Stimulated activated CD4-positive, alpha-beta T cell treated with anti-CD3 and anti-CD28 coated beads, Interleukin-15, amount 100 ng/mL, for 24 hours (primary cell): Measurements from ENCODE around the gene TNP1.

Source experiments
- DNase-seq: peaks from one replicate; pipeline ENCODE4 v3.0.0-alpha.2; 2020

Gene TNP1, protein sequence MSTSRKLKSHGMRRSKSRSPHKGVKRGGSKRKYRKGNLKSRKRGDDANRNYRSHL

DNA sequence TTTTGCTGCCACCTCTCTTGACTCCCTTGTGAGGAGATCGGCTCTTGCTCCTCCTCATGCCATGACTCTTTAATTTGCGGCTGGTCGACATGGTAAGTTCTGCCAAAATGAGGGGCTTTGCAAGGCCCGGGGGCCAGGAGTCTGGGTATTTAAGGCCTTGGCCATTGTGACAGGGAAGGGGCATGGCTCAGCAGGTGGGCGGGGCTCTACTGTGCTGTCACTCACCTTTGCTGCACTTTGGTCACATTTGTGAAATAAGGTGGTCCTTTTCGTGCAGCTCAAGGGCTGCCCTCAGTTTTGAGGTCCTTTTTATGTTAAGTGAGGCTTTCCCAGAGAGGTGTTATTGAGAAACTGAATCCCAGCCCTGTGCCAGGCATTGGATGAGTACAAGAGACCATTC lies at the start of gene TNP1:
Gene TNP1, minus strand, starts transcription at position 121 of the 400 bp plus-strand sequence. Its CDS starts 30 bp downstream, at position 91.
- no peak for DNase-seq

DNA sequence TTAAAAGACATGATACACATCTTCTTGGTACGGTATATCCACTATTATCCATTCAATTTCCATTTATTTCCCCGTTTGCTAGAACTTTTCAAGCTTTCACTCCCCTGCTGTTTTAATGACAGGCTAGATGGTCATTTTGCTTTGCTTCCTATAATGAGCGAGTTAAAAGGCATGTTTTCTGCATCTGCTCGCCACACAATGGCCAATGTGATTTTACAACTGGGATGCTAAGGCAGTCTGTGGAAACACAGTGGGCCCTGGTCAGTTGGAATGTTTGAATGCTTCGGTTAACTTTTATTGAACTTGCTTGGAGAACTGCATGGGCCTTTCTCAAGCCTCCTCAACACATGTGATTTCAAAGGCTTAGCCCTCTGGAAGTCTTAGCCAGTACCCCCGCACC lies 48.4 kb upstream of the TNP1 start:
- no peak for DNase-seq

DNA sequence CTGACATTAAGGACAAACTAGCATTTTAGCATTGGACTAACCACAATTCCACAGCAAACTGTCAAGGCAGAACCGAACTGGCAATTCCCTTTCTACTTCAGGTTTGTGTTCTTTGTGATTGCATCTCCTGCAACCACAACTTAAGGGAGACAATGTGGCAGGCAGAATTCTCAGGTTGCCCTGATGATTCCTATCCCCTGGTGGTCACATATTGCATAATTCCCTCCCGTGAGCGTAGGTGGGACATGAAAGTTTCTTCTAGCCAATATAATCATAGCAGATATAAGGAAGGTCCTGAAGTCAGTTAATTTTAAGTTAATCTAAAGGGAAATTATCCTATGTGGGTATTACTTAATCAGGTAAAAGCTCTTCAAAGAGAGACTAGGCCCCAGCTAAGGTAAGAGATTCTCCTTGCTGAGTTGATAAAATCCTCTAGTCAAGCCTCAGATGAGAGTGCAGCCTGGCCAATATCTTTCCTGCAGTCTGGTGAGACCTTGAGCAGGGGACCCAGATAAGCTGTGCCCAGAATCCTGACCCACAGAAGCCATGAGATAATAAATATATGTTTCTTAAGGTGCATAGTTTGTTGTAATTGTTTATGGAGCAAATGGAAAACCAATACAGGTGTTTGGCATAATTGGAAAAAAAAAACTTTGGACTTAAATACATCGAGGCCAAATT lies 45.9 kb upstream of the TNP1 start:
- DNase-seq: no peak

DNA sequence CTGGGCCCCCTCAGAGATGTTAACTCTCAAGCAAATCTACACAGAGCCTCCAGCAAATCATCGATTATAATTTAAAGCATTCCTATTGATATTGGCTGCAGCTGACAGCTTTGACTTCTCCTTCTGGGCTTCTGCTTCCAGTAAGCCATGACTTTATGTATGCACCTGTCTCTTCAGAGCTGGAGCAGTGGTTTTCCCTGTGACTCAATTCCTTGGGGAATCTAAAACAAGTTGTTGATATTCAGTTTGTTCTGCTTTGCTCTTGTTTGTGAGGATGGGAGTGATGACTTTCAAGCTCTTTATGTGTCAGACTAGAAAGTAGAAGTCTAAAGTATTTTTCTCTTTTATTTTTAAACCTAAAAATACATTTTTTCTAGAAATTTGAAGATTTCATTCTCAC lies 45.1 kb upstream of the TNP1 start:
- DNase-seq: no peak

DNA sequence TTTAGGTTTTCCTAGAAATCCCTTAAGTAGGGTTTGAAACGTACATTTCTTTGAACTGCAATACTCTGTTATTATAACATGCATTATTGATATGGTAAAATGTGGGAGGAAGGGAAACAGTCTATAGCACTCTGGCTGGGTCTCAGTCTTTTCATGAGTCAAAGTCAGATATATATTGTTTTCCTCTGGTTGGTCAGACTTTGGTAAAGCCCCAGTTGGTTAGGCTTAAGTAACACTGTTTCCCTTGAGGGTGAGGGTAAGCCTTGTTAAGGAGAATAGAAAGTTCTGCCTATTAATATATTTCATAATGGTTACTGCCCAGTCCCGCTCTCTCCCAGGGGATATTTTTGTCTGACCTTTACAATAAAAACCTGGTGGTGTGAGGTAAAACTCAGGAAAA lies 44.7 kb upstream of the TNP1 start:
- no peak for DNase-seq

DNA sequence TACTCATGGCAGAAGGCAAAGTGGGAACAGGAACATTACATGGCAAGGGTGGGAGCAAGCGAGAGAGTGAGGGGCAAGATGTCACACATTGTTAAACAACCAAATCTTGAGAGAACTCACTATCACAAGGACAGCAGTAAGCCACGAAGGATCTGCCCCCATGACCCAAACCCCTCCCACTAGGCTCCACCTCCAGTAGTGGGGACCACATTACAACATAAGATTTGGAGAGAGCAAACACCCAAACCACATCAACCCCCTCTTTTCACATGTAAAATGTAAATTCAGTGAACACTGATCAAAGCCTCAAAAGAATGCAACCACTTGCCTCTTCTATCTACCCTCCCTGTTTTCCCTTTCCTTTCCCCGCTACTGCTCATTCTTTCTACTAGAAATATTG lies 43.6 kb upstream of the TNP1 start:
- DNase-seq: no peak

DNA sequence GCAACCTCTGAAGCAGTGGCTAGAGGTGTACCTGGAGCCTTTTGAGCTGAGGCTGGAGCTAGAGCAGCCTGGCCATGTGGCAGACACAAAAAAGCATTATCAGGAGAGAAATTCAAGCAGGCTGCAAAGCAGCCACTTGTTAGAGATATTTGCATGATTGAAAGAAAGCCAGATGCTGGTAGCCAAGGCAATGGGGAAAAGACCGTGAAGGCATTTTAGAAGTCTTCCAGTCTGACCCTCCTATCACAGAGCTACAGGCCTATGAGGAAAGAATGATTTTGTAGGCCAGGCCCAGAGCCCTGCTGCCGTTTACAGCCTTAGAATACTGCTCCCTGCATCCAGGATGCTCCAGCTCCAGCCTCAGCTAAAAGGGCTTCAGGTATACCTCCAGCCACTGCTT lies 41.4 kb upstream of the TNP1 start:
- no peak for DNase-seq

DNA sequence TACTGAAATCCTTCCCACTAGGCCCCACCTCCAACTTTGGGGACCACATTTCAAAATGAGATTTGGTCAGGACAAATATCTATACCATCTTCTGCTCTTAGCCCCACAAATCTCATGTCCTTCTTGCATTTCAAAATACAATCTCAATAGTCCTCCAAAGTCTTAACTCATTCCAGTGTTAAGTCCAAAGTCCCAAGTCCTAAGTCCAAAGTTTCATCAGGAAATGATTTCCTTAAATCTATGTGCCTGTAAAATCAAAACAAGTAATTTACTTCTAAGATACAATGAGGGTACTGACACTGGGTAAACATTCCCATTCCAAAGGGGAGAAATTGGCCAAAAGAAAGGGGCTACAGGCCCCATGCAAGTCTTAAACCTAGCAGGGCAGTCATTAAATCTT lies 40.5 kb upstream of the TNP1 start:
- no peak for DNase-seq

DNA sequence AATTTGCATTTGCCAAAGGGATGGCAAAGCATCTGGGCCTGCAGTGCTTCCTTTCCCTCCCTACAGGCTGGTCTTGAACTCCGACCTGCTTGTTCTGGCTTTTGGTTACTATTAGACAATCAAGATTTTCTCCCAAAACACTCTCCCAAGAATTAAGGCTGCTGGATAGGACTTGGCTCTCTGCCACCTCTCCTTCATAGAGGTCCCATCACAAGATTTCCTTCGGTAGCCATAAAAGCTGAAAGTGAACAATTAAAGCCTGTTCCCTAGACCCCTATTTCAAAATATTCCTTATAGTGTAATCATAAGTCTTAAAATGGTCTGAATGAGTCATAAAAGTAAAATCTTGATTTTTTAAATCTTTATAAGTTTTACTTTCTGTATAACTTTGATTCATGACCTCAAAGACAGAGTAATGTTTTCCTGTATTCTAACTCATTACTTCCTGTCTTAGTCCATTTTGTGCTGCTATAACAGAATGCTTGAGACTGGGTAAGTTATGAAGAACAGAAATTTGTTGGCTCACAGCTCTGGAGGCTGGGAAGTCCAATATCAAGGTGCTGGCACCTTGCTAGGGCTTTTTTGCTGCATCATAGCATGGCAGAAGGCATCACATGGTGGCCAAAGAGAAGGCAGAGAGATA lies 37.8 kb upstream of the TNP1 start:
- DNase-seq: no peak

DNA sequence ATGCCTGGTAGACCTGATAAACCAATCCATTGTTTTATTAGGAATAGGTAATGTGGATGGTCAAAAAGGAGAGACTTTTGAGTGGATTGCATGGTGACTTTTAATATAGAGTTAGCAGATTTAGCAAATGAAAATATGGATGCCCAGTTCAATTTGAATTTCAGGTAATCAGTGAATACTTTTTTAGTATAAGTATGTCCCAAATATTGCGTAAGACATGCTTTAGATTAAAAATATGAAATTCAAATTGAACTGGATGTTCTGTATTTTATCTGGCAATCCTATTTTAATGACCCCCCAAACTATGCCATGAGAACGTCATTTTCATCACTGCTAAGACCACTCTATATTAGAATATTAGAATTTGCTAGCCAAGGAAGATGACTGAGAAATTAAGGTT lies 30.3 kb upstream of the TNP1 start:
- DNase-seq: no peak

DNA sequence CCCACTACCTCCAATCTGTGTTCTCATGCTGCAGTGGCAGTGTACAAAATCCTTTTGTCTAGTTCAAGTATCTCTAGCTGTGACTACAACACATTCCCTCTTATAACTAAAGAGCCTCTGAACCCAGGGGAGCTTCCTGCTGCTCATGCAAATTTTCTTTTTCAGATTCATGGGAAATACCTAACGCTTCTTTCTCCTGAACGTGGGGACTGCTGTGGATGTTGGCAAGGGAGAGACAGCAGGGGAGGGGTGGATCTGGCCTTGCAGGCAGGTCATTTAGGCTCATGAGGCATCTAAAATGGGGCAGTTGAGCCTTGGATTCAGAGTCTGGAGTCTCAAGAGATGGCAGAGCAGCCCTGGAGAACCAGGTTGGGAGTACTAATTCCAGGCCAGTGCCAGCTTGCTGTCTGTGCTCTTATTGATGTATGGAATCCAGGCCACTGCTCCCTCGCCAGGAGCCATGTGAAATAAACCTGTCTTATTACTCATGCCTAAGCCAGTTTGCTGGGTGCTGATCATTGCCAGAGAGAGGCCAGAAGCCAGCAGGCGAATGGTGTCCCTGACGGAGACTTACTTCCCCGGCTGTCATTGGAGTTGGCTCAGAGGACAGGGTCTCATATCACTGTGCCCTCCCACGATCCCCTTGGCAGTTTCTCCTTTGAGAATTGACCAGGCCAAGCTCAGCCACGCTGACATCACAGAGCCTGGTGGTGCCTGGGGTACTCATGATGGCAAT lies 29.2 kb upstream of the TNP1 start:
- no peak for DNase-seq

DNA sequence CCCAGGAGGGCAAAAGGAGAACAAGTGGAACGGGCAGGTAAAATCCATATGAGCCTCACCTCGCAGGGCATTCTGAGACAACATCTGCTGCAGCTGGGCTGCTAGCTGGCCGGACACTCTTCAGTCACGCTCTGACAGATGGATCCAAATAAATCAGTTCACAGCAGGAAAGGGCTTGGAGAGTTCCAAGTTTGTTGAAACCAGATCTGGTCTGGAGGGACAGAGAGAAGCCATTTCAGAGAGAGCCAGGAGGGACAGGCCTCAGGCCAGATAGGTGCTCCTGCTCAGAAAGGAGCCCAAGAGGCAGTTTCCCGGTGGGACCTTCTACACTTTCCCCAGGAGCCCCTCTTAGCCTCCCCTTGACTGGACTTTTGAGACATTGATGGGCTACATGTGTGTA lies 28.2 kb upstream of the TNP1 start:
- DNase-seq: no peak

DNA sequence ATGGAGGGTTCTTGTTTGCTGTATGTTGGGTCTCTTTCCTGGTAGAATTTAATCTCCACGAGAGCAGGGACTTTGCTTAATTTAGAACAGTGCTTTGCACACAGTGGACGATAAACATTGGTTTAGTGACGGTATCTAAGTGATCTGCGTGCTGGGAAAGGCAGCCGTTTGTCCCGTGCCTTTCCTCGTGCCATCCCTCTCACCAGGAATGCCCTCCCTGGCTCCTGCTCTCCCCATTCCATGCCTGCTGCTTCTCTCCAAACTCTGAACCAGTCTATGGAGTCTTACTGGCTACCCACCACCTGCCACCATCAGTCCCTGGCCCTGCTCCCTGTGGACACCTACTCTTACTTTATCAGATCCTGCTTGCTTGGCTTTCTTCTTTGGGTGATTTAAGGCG lies 27.3 kb upstream of the TNP1 start:
- DNase-seq: no peak

DNA sequence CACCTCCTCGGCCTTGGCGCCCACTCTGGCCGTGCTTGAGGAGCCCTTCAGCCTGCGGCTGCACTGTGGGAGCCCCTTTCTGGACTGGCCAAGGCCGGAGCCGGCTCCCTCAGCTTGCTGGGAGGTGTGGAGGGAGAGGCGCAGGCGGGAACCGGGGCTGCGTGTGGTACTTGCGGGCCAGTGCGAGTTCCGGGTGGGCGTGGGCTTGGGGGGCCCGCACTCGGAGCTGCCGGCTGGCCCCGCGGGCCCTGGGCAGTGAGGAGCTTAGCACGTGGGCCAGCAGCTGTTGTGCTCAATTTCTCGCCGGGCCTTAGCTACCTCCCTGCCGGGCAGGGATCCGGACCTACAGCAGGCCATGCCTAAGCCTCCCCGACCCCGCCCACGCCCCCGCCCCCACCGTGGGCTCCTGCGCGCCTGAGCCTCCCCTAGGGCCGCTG lies 25.3 kb upstream of the TNP1 start:
- DNase-seq: no peak

DNA sequence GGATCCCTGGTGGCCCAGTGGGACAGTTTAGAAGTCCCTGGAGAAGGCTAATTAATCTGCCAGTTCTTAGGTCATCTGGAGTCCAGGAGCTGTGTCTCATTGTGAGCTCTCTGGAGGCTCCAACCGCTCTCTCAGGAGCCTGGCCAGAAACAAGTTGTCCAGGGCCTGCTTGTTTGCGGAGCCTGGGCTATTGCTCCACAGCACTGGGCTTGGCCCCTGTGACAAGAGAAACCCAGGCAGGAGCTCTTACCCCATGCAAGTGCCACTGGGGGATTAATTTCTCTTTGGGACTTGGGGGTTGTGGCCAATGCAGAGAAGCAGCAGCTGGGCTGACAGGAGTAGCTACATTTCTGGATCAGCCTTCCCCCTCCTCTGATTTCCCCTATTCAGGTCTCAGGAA lies 24.5 kb upstream of the TNP1 start:
- DNase-seq: no peak

DNA sequence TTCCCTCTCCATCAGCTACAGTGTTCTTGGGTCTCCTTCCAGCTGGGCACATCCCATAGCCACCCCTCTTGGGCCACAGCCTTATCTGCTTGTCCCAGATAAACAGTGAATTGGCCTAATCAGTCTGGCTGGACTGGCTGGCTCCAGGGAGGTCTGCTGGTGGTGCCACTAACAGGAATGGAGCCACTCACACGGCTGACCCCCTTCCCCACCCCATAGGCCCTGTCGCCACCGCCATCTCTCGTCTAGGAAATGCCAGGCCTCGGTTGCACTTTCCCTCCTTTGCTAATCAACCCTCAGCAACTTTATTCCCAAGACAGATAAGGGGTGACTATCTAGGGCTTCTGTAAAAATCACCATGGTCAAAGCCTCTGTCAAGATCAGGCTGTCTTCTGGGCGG lies 23.0 kb upstream of the TNP1 start:
- no peak for DNase-seq

DNA sequence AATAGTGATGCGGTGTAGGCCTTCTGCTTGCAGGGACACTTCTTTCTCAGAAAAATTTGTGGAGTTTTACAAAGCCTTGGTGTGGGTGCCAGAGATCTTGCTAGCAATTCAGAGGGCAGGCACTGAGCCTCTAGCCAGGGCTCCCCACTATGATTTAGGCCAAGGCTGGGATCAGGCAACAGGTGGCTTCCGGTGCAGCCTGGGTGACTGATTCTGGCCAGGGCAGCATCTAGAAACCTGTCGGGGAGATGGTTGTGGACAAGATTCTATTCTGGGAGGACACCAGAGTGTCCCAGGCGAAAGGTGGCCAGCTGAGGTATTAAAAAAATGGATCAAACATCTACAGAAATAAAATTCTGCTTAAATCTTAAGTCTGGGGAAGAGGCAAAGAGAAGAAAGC lies 21.5 kb upstream of the TNP1 start:
- DNase-seq: no peak

DNA sequence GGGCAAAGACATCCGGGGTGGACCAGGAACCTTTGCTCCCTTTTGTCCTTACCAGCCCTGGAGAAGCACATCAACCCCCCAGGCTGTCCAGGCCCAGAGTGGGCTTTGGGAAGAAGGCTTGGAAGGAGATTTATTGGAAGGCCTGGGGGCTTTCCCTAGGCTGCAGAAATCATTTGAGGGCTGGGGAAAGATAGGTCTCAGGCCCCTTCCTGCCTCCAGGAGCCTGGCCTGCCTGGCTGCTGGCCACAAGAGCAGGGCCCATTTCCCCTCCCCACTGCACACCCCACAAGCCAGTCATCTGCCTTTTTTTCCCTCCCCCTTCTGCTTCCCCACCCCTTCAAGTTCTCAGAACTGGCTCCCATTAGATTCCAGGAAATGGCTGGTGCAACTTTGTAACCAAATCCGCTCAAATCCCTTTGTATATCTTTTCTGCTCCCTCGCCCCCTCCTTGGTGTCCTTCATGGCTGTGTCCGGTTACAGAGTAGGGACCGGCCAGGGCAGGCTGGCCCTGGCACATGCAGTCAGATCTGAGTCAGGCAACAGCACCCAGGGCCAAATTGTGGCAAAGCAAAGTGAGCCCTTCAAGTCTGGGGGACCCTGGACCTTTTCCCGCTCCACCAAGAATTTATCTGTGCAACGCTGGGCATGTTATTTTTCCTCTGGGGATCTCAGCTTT lies 20.8 kb upstream of the TNP1 start:
- DNase-seq: no peak

DNA sequence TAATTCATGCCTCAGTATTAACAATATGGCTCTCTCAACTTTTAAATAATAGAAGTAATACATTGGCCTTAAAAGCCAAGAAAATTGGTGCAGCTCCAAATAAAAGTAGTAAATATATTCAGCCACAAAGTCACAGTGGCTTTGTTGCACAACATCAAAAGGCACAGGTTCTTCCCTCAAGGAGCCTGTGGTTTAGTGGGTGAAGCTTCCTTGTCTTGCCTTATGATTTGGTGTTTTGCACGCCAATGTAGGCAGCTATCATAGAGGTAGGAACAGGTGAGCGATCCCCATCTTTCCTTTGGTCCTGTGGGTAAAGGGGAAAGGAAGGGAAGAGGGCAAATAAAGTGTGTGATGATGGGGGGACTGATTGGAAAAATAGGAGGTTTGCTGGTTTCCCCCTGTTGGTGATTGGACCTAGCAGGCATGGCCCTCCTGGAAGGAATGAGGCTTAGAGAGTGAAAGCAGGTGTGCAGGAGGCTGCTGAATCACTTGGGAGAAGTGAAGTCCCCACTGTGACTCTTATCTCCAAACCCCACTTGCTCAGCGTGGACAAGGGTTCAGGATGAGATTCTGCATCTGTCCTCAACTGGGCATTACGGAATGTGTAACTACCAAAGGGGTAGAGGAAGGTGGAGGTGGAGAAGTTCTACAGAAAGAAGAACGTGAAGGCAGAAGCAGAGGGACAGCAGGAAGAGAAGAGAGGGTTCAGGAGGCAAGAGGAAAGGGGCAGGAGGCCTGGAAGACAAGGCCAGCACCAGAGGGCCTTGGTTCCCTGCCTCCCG lies 20.1 kb upstream of the TNP1 start:
- no peak for DNase-seq

DNA sequence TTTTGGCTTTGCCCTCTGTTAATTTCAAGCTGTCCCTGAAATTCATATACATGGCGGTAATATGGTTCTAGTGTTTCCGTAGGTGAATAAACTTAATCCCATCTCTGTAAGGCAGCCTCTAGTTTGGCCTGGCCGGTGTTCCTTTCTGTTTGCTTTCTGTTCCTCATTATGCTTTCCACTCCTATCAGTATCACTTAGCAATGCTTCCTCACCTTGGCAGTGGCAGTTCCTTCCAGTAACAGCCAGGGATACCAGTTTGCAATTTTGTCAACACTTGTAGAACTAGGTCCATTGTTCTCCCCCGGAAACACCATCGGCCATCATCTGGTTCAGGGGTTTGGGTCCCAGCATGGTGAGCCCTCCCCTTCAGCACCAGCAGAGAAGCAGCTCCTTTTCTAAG lies 18.2 kb upstream of the TNP1 start:
- DNase-seq: no peak

DNA sequence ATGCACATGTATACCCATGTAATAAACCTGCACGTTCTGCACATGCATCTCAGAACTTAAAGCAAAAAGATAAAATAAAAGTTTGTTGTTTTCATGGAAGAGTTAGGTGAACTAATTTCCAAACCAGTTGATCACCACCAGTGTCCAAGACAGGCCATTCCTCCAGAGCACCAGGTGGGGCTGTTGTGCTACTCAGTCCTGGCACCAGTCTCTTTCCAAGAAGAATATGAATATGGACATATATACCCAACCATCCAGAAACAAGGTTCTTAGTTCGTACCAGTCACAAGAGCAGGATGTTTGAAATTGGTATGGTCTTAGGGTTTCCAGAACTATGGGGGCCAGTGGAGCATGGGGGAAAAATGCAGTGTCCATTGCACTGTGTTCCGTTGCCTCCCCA lies 17.2 kb upstream of the TNP1 start:
- no peak for DNase-seq

DNA sequence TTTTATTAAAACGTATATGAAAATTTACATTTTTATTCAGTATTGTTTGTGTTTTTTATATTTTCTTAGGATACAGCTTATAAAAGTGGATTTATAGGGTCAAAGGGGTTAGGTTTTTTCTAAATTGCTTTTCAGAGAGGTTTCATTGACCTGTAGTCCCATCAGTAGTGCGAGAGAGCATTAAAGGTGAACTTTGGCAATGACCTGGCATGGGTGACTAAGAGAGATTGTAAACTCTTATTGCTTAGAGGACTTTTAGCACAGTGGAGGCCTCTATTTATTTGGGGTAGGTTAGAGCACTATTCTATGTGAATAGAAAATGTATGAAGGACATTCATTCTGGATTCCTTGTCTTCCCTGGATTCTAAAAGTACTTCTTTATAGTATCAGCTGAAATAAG lies 16.0 kb upstream of the TNP1 start:
- DNase-seq: no peak

DNA sequence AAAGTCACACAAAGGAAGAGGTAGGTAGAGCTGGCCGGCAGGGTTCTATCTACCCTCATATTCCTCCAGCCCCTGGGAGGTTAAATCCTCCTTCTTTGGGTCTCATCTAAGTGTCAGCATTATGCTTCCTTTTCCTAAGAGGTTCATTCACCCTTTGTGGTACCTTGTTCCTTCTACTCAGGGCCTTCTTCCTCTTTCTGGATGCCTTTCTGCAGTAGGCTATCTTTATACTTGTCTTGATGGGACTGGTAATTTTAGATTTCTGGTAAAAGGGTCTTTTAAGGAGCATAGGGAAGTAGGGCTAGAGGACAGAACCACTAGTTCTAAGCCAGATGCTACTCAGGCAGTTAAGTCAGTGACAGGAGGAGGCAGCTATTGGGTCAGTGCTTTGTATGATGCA lies 13.7 kb upstream of the TNP1 start:
- DNase-seq: no peak
